K562 (cell line): Measurements from ENCODE around the gene MT1A. TPM values are rescaled to one million over a fixed set of nuclear protein-coding genes. Genes with fewer than 3 reads are reported as not detected.

Experiments
- ATAC-seq: fragments of 200-7000 bp; cut with Tn5 transposase; 3 replicates; pipeline ENCODE4 v1.9.1; 2020; ENCODE audit warnings: moderate library complexity
- BruUV-seq: library from RNA; stranded (reverse); fragments of 400-500 nt; replicated peaks from 2 replicates; lab custom pipeline; 2021; lab: Mats Ljungman, UMichigan
- CTCF ChIA-PET: fragments of 300-600 bp; formaldehyde crosslinking; extraction: SDS; loops from one replicate; lab custom pipeline; 2021; ENCODE audit warnings: low intra/inter-chr PET ratio; lab: Yijun Ruan, JAX
- POLR2A ChIA-PET: fragments of 300-600, 350-650 bp; sonication (Branson Sonifier 250); formaldehyde crosslinking; extraction: SDS; loops from one replicate; lab custom pipeline; 2021; ENCODE audit warnings: antibody characterized with exemption, inconsistent platforms; lab: Yijun Ruan, JAX
- DNase-seq, 4 experiments: peaks; one replicate each; pipeline versions ENCODE4 v3.0.0 to v3.0.0-alpha.2; 2011 to 2018; ENCODE audit warnings: low spot score in 3 of 4, mixed read lengths in 3 of 4; ENCODE audit errors: extremely low read depth in 1 of 4
- FAIRE-seq: peaks from 2 replicates; lab custom pipeline; 2011; peaks lifted over from hg19 to GRCh38; lab: Jason Lieb, UNC
- H2AFZ ChIP-seq: 2 replicates; pipeline ENCODE4 v1.6.0; 2011; ENCODE audit warnings: low read depth, low read length, control low read depth, inconsistent platforms
- H3K27ac ChIP-seq: fragments of 200-600 bp; 3 replicates; pipeline ENCODE4 v1.8.0; 2011; ENCODE audit warnings: low read depth, mild to moderate bottlenecking, control low read depth, inconsistent platforms, low read length, moderate library complexity, mixed read lengths; ENCODE audit errors: extremely low read depth
- H3K27me3 ChIP-seq, 2 experiments: fragments of 300-600 bp in 1 of 2; 2 replicates in 1 of 2; 3 replicates in 1 of 2; pipeline versions ENCODE4 v1.6.0 to v1.8.0; 2011; ENCODE audit warnings: inconsistent platforms in 2 of 2, low read length in 2 of 2, mild to moderate bottlenecking in 1 of 2, mixed read lengths in 1 of 2, moderate library complexity in 1 of 2; ENCODE audit not compliant: control insufficient read depth in 2 of 2, insufficient read depth in 2 of 2
- H3K36me3 ChIP-seq: fragments of 300-600 bp; 3 replicates; pipeline ENCODE4 v1.8.0; 2011; ENCODE audit warnings: mild to moderate bottlenecking, low read length, inconsistent platforms; ENCODE audit not compliant: control insufficient read depth, insufficient read depth
- H3K4me1 ChIP-seq, 2 experiments: fragments of 200-600 bp in 1 of 2; replicated peaks in 1 of 2; 2 replicates in 1 of 2; 3 replicates in 1 of 2; pipeline versions ENCODE4 v1.5.1 to v1.8.0; 2011; ENCODE audit warnings: inconsistent platforms in 2 of 2, low read length in 2 of 2, mild to moderate bottlenecking in 1 of 2, mixed read lengths in 1 of 2, moderate library complexity in 1 of 2; ENCODE audit not compliant: control insufficient read depth in 2 of 2, insufficient read depth in 2 of 2
- H3K4me2 ChIP-seq: 2 replicates; pipeline ENCODE4 v1.6.1; 2011; ENCODE audit warnings: low read length, control low read depth, inconsistent platforms, mixed read lengths; ENCODE audit not compliant: insufficient read depth
- H3K4me3 ChIP-seq: fragments of 200-600 bp; sonication (generic), shearing (Covaris generic); 2 replicates; pipeline ENCODE4 v1.5.1; 2016; ENCODE audit warnings: control low read depth, inconsistent platforms
- H3K79me2 ChIP-seq: fragments of 200-600 bp; 3 replicates; pipeline ENCODE4 v1.8.0; 2011; ENCODE audit warnings: low read length, inconsistent platforms; ENCODE audit not compliant: control insufficient read depth, insufficient read depth
- H3K9ac ChIP-seq, 2 experiments: 2 replicates each; pipeline versions ENCODE4 v1.6.0 to v1.6.1; 2011; ENCODE audit warnings: low read depth in 2 of 2, low read length in 2 of 2, control low read depth in 1 of 2, inconsistent platforms in 1 of 2, mild to moderate bottlenecking in 1 of 2, mixed read lengths in 1 of 2; ENCODE audit not compliant: insufficient read depth in 1 of 2
- H3K9me1 ChIP-seq: one replicate; pipeline ENCODE4 v1.6.0; 2011; ENCODE audit warnings: inconsistent platforms, mild to moderate bottlenecking, low read length, moderate library complexity; ENCODE audit not compliant: control insufficient read depth, insufficient read depth
- H3K9me3 ChIP-seq: replicated peaks from 2 replicates; pipeline ENCODE4 v1.5.1; 2011; ENCODE audit warnings: low read depth, low read length, inconsistent platforms; ENCODE audit not compliant: control insufficient read depth, insufficient read depth
- H4K20me1 ChIP-seq: replicated peaks from 2 replicates; pipeline ENCODE4 v1.6.1; 2011; ENCODE audit warnings: low read length, inconsistent platforms, mixed read lengths; ENCODE audit not compliant: control insufficient read depth, insufficient read depth
- ARID3B ChIP-seq: fragments of 250-450 bp; sonication (Bioruptor Pico); IDR thresholded peaks from 2 replicates; pipeline ENCODE4 v1.4.0; 2020; ENCODE audit warnings: borderline replicate concordance
- ARNT ChIP-seq, 2 experiments: fragments of 450-650 bp; IDR thresholded peaks; 2 replicates each; pipeline ENCODE4 v1.6.1; 2016; ENCODE audit warnings: mild to moderate bottlenecking in 1 of 2
- ELF4 ChIP-seq: fragments of 450-650 bp; formaldehyde crosslinking; IDR thresholded peaks from 2 replicates; pipeline ENCODE4 v1.4.0; 2022; ENCODE audit warnings: missing genetic modification characterization
- FOXA3 ChIP-seq, 2 experiments: fragments of 450-650 bp in 1 of 2; sonication (generic) in 1 of 2; formaldehyde crosslinking; IDR thresholded peaks in 1 of 2; conservative IDR thresholded peaks in 1 of 2; 2 replicates each; pipeline versions ENCODE4 v1.4.0 to v1.8.0; 2020 to 2022; ENCODE audit warnings: mild to moderate bottlenecking in 2 of 2, missing genetic modification reagents in 1 of 2
- HDAC3 ChIP-seq: fragments of 450-650 bp; IDR thresholded peaks from 2 replicates; pipeline ENCODE4 v1.6.1; 2018; ENCODE audit warnings: borderline replicate concordance, mild to moderate bottlenecking, moderate library complexity; ENCODE audit not compliant: partially characterized antibody
- HINFP ChIP-seq: fragments of 450-650 bp; conservative IDR thresholded peaks from 2 replicates; pipeline ENCODE4 v1.6.1; 2016; ENCODE audit warnings: missing genetic modification characterization, low read depth, mild to moderate bottlenecking, control low read depth, missing compliant biosample characterization
- HMG20A ChIP-seq: fragments of 450-650 bp; formaldehyde crosslinking; conservative IDR thresholded peaks from 2 replicates; pipeline ENCODE4 v1.4.0; 2020; ENCODE audit warnings: mild to moderate bottlenecking, mixed read lengths
- HSF4 ChIP-seq: fragments of 250-450 bp; sonication (Bioruptor Pico); IDR thresholded peaks from 2 replicates; pipeline ENCODE4 v2.1.2; 2022; ENCODE audit warnings: mild to moderate bottlenecking, moderate library complexity, borderline replicate concordance
- KLF6 ChIP-seq: fragments of 250-450 bp; sonication (Bioruptor Pico); IDR thresholded peaks from 2 replicates; pipeline ENCODE4 v1.4.0; 2020; ENCODE audit warnings: mild to moderate bottlenecking, moderate library complexity, borderline replicate concordance
- ZNF3 ChIP-seq: fragments of 250-450 bp; sonication (Bioruptor Pico); IDR thresholded peaks from 2 replicates; pipeline ENCODE4 v1.5.0; 2021; ENCODE audit warnings: mild to moderate bottlenecking, moderate library complexity
- ZNF431 ChIP-seq: sonication (generic); formaldehyde crosslinking; IDR thresholded peaks from 2 replicates; pipeline ENCODE4 v1.8.0; 2022; ENCODE audit warnings: mild to moderate bottlenecking, missing genetic modification reagents
- ZNF436 ChIP-seq: fragments of 250-450, 450-650 bp; sonication (Bioruptor Pico); formaldehyde crosslinking; IDR thresholded peaks from 2 replicates; pipeline ENCODE4 v1.7.0; 2020; ENCODE audit warnings: mild to moderate bottlenecking
- ZNF561 ChIP-seq: fragments of 450-650 bp; formaldehyde crosslinking; conservative IDR thresholded peaks from 2 replicates; pipeline ENCODE4 v1.4.0; 2020; ENCODE audit warnings: mild to moderate bottlenecking, moderate library complexity
- WGBS: fragments of 100-300 bp; shearing (Covaris generic); methylation state at CpG from one replicate; pipeline ENCODE4 v1.1.6; 2016; ENCODE audit warnings: low coverage, mixed read lengths; ENCODE audit not compliant: insufficient coverage; ENCODE audit errors: missing lambda C conversion rate; 5-methylcytosine and 5-hydroxymethylcytosine counted together
- in situ Hi-C: fragments of 300-500 bp; cut with MboI; formaldehyde crosslinking; loops from 4 replicates; pipeline ENCODE4 v1.15.0; 2018; ENCODE audit warnings: inconsistent platforms, mixed read lengths
- intact Hi-C: fragments of 100-400 bp; cut with micrococcal nuclease; formaldehyde crosslinking; loops from 2 replicates; pipeline ENCODE4 v1.14.2; 2022
- polyA plus RNA-seq, 8 experiments: library from polyadenylated mRNA; depleted of rRNA in 4 of 8; stranded (reverse) in 5 of 8; unstranded in 3 of 8; fragments of >200 nt; fragmentation: Nextera tagmentation in 2 of 8; fragmentation: Illumina TruSeq in 1 of 8; extraction: Ambion mirVana in 2 of 8; extraction: Trizol in 1 of 8; gene quantifications; 2 replicates each; pipeline versions ENCODE4 v1.2.1 to v1.2.3, GENCODE V29; 2011 to 2014; ENCODE audit warnings: inconsistent platforms in 1 of 8, missing spikeins in 1 of 8
- total RNA-seq, 7 experiments: library from RNA; depleted of rRNA in 6 of 7; stranded (reverse); fragments of >200 nt in 6 of 7; fragmentation: Illumina TruSeq in 2 of 7; extraction: Trizol in 2 of 7; gene quantifications; 2 replicates each; pipeline versions ENCODE4 v1.2.1 to v1.2.3, GENCODE V29; 2011 to 2021; ENCODE audit warnings: low replicate concordance in 1 of 7

MT1A gene
- total and polyA plus RNA-seq, 9 of the 15 experiments (the other 6 are each of a cell fraction or from before 2014, with no cell fraction given), result 0.23 TPM; not detected in 8

GRCh38 chr16:56653218-56653617 is 14.8 kb downstream of the MT1A start:
- ATAC-seq, result no peak
- POLR2A ChIA-PET, result interaction anchor here (0.7 kb wide), 1 partner anchor 23 kb away, joined by 3 read pairs; no protein-coding TSS in a partner anchor
- WGBS, result 0% methylated on average over 7 of the region's 7 CpGs
- in situ Hi-C loops, result no loop called here
- no peak overlapping the region for H3K9ac ChIP-seq
- TF ChIP-seq ELF4, result no peak
- TF ChIP-seq ZNF3, result no peak
- TF ChIP-seq ARNT (IDR thresholded peaks at IDR 0.05), result no peak
- no peak for TF ChIP-seq HDAC3
- TF ChIP-seq HSF4 (CRISPR knock-in tag), result no peak
- TF ChIP-seq ZNF561 (CRISPR knock-in tag), result no peak
- TF ChIP-seq FOXA3 (CRISPR knock-in tag; conservative IDR thresholded peaks at IDR 0.05 in 1 of 2, IDR thresholded peaks at IDR 0.05 in 1 of 2), result no peak
- no peak for TF ChIP-seq HMG20A (CRISPR knock-in tag)
- TF ChIP-seq ZNF436 (CRISPR knock-in tag), result no peak
- TF ChIP-seq HINFP (tag), result no peak
- TF ChIP-seq KLF6 (CRISPR knock-in tag), result no peak
- TF ChIP-seq ARID3B, result no peak
- TF ChIP-seq ZNF431 (CRISPR knock-in tag), result no peak
- TF ChIP-seq, all 486 proteins: peak for 0
- H3K27me3 ChIP-seq, result peaks cover 27 to 67% of the 10 kb centered on the region in 2 experiments; a peak in 4 of 5 replicates
- H4K20me1 ChIP-seq, result no peaks in the 10 kb centered on the region
- no peak overlapping the region for H3K4me2 ChIP-seq
- no TSS peak for BruUV-seq
- no peaks in the 10 kb centered on the region for H3K9me3 ChIP-seq
- H3K4me3 ChIP-seq, result no peak overlapping the region
- intact Hi-C loops, result no loop called here
- H3K27ac ChIP-seq, result no peak overlapping the region
- DNase-seq (no peak), FAIRE-seq (no peak)
- no peaks in the 10 kb centered on the region for H3K36me3 ChIP-seq
- CTCF ChIA-PET, result no interaction called here
- peaks cover 0 to 6% of the 10 kb centered on the region in 2 experiments; a peak in 2 of 5 replicates for H3K4me1 ChIP-seq
- no peak overlapping the region for H2AFZ ChIP-seq
- no peaks in the 10 kb centered on the region for H3K9me1 ChIP-seq
- H3K79me2 ChIP-seq, result no peaks in the 10 kb centered on the region
